Rectal smooth muscle tissue (tissue), 1 donor: ENCODE measurements around the gene CSK.
A peak's percentile ranks its signal among the peaks of the same experiment; 100 is the strongest.

Experiments
- H3K27ac ChIP-seq: one replicate; pipeline ENCODE4 v1.7.0; 2013; ENCODE audit warnings: low read depth, low read length, inconsistent platforms
- H3K27me3 ChIP-seq: one replicate; pipeline ENCODE4 v1.7.0; 2013; ENCODE audit warnings: low read length; ENCODE audit not compliant: control insufficient read depth, insufficient read depth
- H3K36me3 ChIP-seq: one replicate; pipeline ENCODE4 v1.7.0; 2013; ENCODE audit warnings: low read length; ENCODE audit not compliant: control insufficient read depth, insufficient read depth
- H3K4me1 ChIP-seq: one replicate; pipeline ENCODE4 v1.7.0; 2013; ENCODE audit warnings: low read length; ENCODE audit not compliant: control insufficient read depth, insufficient read depth
- H3K4me3 ChIP-seq: one replicate; pipeline ENCODE4 v1.7.0; 2013; ENCODE audit warnings: low read length
- H3K9ac ChIP-seq: one replicate; pipeline ENCODE4 v1.7.0; 2013; ENCODE audit warnings: low read length

The CSK gene

GRCh38 chr15:74801311-74801997 is 19.6 kb downstream of the CSK start:
- no peaks in the 10 kb centered on the region for H3K4me1 ChIP-seq
- no peak overlapping the region for H3K9ac ChIP-seq
- H3K27ac ChIP-seq, result no peak overlapping the region
- no peaks in the 10 kb centered on the region for H3K27me3 ChIP-seq
- H3K36me3 ChIP-seq, result peaks cover 26% of the 10 kb centered on the region
- H3K4me3 ChIP-seq, result no peak overlapping the region

- Histone ChIP-seq H3K36me3 (peaks cover 26% of the 10 kb centered on the region), H3K4me3 (no peak overlapping the region), H3K27ac (no peak overlapping the region), H3K9ac (no peak overlapping the region), H3K27me3 (no peaks in the 10 kb centered on the region), H3K4me1 (no peaks in the 10 kb centered on the region)
These were observed 20.4 kb downstream of the CSK start for GRCh38 chr15:74802290-74802689.

DNA sequence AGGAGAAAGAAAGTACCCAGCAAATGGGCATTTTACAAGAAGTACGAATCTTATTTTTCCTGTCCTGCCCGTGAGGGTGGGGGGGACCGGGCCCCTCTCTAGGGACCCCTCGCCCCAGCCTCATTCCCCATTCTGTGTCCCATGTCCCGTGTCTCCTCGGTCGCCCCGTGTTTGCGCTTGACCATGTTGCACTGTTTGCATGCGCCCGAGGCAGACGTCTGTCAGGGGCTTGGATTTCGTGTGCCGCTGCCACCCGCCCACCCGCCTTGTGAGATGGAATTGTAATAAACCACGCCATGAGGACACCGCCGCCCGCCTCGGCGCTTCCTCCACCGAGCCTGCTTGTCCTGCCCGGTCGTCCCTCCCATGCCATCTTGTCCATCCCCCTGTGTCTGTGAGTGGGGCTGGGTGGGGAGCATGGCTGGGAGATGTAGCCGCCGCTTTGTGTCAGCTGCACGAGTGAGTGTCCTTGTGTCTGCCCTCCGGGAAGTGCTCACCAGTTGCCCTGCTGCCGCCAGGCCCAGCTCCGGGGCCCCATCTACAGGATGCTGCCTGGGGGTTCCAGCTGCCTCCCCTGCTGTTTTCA is 21.1 kb downstream of the CSK start:
- H3K27me3 ChIP-seq, result no peaks in the 10 kb centered on the region
- no peaks in the 10 kb centered on the region for H3K4me1 ChIP-seq
- H3K9ac ChIP-seq, result no peak overlapping the region
- H3K27ac ChIP-seq, result no peak overlapping the region
- no peak overlapping the region for H3K4me3 ChIP-seq
- peaks cover 26% of the 10 kb centered on the region for H3K36me3 ChIP-seq

- Histone ChIP-seq H3K4me3 (no peak overlapping the region), H3K9ac (no peak overlapping the region), H3K36me3 (peaks cover 19% of the 10 kb centered on the region), H3K27me3 (no peaks in the 10 kb centered on the region), H3K27ac (no peak overlapping the region), H3K4me1 (no peaks in the 10 kb centered on the region)
These were observed 23.1 kb downstream of the CSK start for GRCh38 chr15:74804935-74805334.

DNA sequence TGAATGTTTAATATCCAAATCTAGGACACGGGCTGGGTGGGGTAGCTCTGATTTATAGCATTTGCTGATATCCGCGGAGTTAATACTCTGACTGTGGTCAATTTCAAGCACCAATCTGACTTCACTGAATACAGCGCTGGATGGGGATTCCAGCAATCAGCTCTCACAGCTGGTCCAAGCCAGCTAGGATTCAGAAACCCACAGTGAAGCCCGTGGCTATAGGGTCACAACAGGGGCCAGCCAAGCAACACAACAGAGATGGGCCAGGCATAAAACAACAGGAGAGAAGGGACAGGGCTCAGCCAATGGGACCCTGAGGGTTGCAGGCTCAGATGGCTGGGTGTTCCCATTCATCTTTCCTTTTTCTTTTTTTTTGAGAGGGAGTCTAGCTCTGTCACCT is 25.4 kb downstream of the CSK start:
- Histone ChIP-seq H3K9ac (no peak overlapping the region), H3K4me3 (no peak overlapping the region), H3K4me1 (no peaks in the 10 kb centered on the region), H3K27ac (no peak overlapping the region), H3K36me3 (peaks cover 5% of the 10 kb centered on the region), H3K27me3 (no peaks in the 10 kb centered on the region)

DNA sequence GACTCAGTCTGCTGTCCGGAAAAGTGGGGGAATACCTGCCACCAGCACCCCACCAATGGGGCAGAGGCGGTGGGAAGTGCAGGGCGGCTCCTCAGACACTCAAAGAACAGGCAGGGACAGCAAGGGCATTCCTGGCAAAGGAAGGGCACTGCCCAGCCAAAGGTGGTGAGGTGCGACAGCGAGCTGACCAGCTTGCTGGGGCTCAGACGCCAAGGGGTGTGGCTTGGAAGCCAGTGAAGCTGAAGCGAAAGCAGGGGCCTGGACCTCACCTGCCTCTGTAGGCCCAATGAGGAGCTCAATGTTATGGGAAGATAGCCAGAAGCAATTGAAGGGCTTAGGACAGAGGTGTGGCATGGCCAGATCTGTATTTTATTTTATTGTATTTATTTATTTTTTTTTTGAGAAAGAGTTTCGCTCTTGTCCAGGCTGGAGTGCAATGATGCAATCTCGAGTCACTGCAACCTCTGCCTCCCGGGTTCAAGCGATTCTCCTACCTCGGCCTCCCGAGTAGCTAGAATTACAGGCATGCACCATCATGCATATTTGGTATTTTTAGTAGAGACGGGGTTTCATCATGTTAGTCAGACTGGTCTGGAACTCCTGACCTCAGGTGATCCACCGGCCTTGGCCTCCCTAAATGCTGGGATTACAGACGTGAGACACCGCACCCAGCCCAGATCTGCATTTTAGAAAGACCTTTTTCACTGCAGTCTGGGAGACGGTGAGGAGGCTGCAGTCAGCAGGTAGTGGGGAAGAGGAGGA is 26.4 kb downstream of the CSK start:
- Histone ChIP-seq H3K27me3 (no peaks in the 10 kb centered on the region), H3K27ac (no peak overlapping the region), H3K9ac (no peak overlapping the region), H3K4me3 (no peak overlapping the region), H3K36me3 (peaks cover 4% of the 10 kb centered on the region), H3K4me1 (no peaks in the 10 kb centered on the region)

DNA sequence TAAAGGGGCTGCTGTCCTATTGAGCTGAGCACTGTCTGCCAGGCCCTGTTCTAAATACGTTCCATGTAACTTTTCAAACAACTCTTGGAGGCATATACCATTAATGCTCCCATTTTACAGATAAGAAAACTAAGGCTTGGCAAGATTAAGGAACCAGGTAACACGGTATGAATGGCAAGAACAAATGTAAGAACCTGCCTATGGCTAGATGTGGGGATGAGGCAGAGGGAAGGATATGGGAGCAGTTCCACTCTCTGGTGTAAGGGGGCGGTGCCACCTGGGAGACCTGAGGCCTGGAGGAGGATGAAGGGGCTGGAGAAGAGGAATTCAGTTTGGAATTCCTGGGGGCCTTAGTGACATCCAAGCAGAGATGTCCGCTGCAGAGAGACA is 27.0 kb downstream of the CSK start:
- Histone ChIP-seq H3K4me1 (no peaks in the 10 kb centered on the region), H3K27me3 (no peaks in the 10 kb centered on the region), H3K4me3 (no peak overlapping the region), H3K27ac (no peak overlapping the region), H3K36me3 (no peaks in the 10 kb centered on the region), H3K9ac (no peak overlapping the region)

DNA sequence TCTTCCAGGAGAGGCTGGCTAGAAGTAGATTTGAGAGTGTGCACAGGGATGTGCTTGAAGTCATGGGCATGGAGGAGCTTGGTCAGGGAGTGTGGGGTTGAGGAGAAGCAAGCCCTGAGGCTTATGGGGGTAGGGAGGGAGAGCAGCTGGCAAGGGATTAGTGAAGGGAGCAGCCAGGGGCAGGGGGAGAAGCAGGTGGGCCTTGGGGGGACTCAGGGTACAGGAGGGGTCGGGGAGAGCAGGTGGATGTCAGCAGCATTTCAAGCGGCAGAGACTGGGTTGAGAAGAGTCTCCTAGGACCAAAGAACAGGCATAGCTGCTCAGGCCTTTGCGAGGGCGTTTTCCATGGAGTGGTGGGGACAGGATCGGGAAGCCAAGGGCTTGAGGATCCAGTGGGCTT is 27.4 kb downstream of the CSK start:
- H3K4me3 ChIP-seq, result no peak overlapping the region
- H3K4me1 ChIP-seq, result no peaks in the 10 kb centered on the region
- H3K9ac ChIP-seq, result no peak overlapping the region
- no peak overlapping the region for H3K27ac ChIP-seq
- H3K27me3 ChIP-seq, result no peaks in the 10 kb centered on the region
- no peaks in the 10 kb centered on the region for H3K36me3 ChIP-seq

GRCh38 chr15:74809956-74810355 is 28.1 kb downstream of the CSK start:
- Histone ChIP-seq H3K4me1 (peaks cover 4% of the 10 kb centered on the region), H3K27me3 (no peaks in the 10 kb centered on the region), H3K4me3 (no peak overlapping the region), H3K9ac (no peak overlapping the region), H3K36me3 (no peaks in the 10 kb centered on the region), H3K27ac (no peak overlapping the region)

DNA sequence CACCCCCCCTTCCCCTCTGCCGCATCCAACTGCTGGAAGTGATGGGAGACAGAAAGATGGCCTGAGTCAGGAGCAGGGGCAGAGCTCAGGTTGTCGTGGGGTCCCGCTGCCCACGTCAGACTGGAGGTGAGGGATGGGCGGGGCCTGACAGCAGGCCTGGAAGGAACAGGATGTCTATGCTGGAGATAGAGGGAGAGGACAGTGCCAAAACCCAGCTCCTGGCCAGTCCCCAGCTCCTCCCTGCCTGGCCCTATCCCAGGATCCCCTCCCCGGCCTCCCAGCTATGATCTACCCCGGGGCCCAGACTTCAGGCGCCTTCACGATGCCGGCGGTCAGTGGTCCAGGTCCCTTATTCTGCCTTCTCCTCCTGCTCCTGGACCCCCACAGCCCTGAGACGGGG is 30.7 kb downstream of the CSK start, which contains the start of gene LMAN1L:
Gene LMAN1L, plus strand, starts transcription at position 303 of the 400 bp plus-strand sequence. Its CDS starts 20 bp downstream, at position 323.
- Histone ChIP-seq H3K27me3 (no peaks in the 10 kb centered on the region), H3K4me3 (no peak within 1 kb of the TSS), H3K36me3 (no peaks in the 10 kb centered on the region), H3K9ac (no peak within 1 kb of the TSS), H3K27ac (no peak within 1 kb of the TSS), H3K4me1 (peaks cover 11% of the 10 kb centered on the region)

DNA sequence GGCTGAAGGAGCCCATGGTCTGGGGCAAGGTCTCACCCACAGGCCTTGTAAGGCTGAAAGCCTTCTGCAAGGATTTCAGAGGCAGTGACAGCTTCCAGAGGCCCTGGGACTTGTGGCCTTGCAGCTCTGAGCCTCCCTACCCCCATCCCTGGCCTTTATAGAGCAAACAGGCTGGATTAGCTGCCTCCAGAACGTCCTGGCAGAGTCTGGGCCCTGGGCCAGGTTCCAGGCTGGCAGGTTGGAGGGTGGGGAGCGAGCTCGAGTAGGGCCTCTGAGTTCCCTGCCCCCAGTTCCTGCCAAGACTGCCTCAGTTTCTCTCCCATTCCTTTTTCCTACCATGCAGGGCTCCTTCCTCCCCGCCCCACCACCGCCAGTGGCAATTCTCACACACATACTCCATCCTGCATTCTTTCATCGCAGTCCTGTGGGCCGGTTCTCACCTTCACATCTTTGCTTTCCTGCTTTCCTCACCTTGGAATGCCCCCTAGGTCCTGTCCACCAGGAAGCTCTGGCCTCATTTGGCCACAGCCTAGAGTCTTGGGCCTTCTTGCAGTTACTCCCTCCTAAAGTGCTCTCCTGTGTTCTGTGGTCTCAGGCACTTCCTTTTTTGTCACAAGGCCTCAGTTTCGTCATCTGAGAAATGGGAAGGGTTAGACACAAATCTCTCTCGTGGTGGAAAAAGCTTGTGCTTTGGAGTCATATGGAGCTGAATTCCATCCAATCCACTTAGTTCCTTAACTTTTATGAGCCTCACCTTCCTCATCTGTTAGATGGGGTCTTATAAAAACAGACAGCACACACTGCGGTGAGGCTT is 33.4 kb downstream of the CSK start:
- Histone ChIP-seq H3K27me3 (no peaks in the 10 kb centered on the region), H3K4me3 (no peak overlapping the region), H3K36me3 (no peaks in the 10 kb centered on the region), H3K4me1 (peaks cover 11% of the 10 kb centered on the region), H3K27ac (peak overlapping the region; percentile 69), H3K9ac (peak overlapping the region; percentile 17)

DNA sequence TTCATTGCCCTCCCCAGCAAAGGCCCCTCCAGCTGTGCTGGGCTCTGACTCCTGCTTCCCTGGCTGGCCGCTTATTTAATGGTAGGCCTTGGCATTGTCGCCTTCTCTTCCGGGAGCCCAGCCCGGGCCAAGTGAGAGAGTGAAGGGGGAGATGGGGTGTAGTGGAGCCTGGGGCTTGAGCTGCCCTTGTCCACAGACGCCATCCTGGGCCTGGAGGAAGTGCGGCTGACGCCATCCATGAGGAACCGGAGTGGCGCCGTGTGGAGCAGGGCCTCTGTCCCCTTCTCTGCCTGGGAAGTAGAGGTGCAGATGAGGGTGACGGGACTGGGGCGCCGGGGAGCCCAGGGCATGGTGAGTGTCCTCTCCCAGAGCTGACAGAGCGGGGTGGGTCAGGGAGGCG is 34.1 kb downstream of the CSK start:
- Histone ChIP-seq H3K27ac (peak overlapping the region; percentile 43), H3K4me3 (no peak overlapping the region), H3K9ac (no peak overlapping the region), H3K4me1 (peaks cover 11% of the 10 kb centered on the region), H3K36me3 (no peaks in the 10 kb centered on the region), H3K27me3 (no peaks in the 10 kb centered on the region)
